Esophagus muscularis mucosa (tissue), 4 donors: ENCODE results near the gene SOX11. TPM values are rescaled to one million over a fixed set of nuclear protein-coding genes. Genes with fewer than 3 reads are reported as not detected.
A peak's percentile ranks its signal among the peaks of the same experiment; 100 is the strongest.

Experiments
- DNase-seq: peaks from one replicate; pipeline ENCODE4 v3.0.0-alpha.2; 2017; ENCODE audit errors: extremely low spot score
- H3K27ac ChIP-seq, 4 donors: fragments of 200-600 bp; sonication (generic); replicated peaks in 1 of 4; 1 replicate in 3 of 4; 2 replicates in 1 of 4; pipeline ENCODE4 v1.5.1; 2016 to 2019; ENCODE audit warnings: mild to moderate bottlenecking in 1 of 4
- H3K27me3 ChIP-seq, 4 donors: fragments of 200-600 bp; sonication (generic); one replicate each; pipeline versions ENCODE4 v1.5.1 to v1.6.0; 2016 to 2019
- H3K36me3 ChIP-seq, 4 donors: fragments of 200-600 bp; sonication (generic); one replicate each; pipeline ENCODE4 v1.5.1; 2016 to 2019
- H3K4me1 ChIP-seq, 4 donors: fragments of 200-600 bp; sonication (generic); one replicate each; pipeline ENCODE4 v1.5.1; 2016 to 2019
- H3K4me3 ChIP-seq, 4 donors: fragments of 200-600 bp; sonication (generic); 1 replicate in 2 of 4; 2 replicates in 2 of 4; pipeline ENCODE4 v1.5.1; 2016 to 2019; ENCODE audit warnings: mild to moderate bottlenecking in 4 of 4, moderate library complexity in 1 of 4
- H3K9me3 ChIP-seq, 4 donors: fragments of 200-600 bp; sonication (generic); 1 replicate in 3 of 4; 2 replicates in 1 of 4; pipeline ENCODE4 v1.5.1; 2016 to 2019
- CTCF ChIP-seq, 3 experiments: fragments of 200-600 bp in 2 of 3; fragments of 450-650 bp in 1 of 3; sonication (generic) in 2 of 3; IDR thresholded peaks; one replicate each; pipeline ENCODE4 v1.5.1; 2017 to 2019; ENCODE audit warnings: antibody characterized with exemption in 3 of 3, mild to moderate bottlenecking in 2 of 3, moderate library complexity in 1 of 3
- EP300 ChIP-seq: sonication (generic); formaldehyde crosslinking; IDR thresholded peaks from one replicate; pipeline ENCODE4 v1.6.1; 2017; ENCODE audit warnings: antibody characterized with exemption
- POLR2A ChIP-seq: fragments of 450-650 bp; IDR thresholded peaks from one replicate; pipeline ENCODE4 v1.6.1; 2017; ENCODE audit warnings: antibody characterized with exemption, moderate library complexity, mild to moderate bottlenecking, low read depth
- POLR2AphosphoS5 ChIP-seq, 2 donors: sonication (generic); formaldehyde crosslinking; IDR thresholded peaks; one replicate each; pipeline ENCODE4 v1.6.1; 2017; ENCODE audit warnings: antibody characterized with exemption in 2 of 2
- WGBS: methylation state at CpG from one replicate; pipeline ENCODE4 v1.1.5; 2018; 5-methylcytosine and 5-hydroxymethylcytosine counted together
- intact Hi-C: fragments of 100-400 bp; cut with DNase I; formaldehyde crosslinking; loops from one replicate; pipeline ENCODE4 v1.15.1; 2023
- total RNA-seq, 4 donors: library from RNA; depleted of rRNA; stranded (reverse); fragments of >200 nt; gene quantifications; one replicate each; pipeline versions ENCODE4 v1.1.0 to v1.2.1, GENCODE V29; 2016

The SOX11 gene
- total RNA-seq, 4 donors from 2014 or later = 0.29 to 0.97 (median 0.46) TPM

DNA sequence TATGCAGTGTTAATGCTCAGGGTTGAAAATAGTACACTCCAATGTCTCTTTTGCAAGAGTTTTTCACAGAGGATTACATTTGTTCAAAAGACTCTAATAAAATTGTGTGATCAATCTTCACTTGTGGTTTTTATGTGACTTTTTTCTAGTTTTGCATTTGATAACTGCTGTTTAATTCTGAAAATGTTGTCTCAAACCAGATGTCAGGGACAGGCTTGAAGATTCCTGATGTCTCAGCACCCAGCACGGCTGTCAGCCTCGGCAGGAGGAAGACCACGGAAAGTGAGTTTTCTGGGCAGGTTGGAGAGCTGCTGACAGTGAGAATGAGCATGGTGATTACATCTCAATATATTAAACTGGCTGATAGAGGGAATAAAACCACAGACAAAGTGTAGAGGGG lies 9.1 kb downstream of the SOX11 start:
- TF ChIP-seq POLR2AphosphoS5 (IDR thresholded peaks at IDR 0.05) = no peak
- TF ChIP-seq CTCF (IDR thresholded peaks at IDR 0.05) = no peak
- no peak for TF ChIP-seq EP300
- TF ChIP-seq POLR2A = no peak
- peak; percentile 14 for DNase-seq
- Histone ChIP-seq H3K27me3 (peaks cover 0 to 80% (median 17%) of the 10 kb centered on the region in 4 donors), H3K4me1 (peaks cover 10 to 14% (median 13%) of the 10 kb centered on the region in 4 donors), H3K27ac (no peak overlapping the region), H3K36me3 (no peaks in the 10 kb centered on the region), H3K4me3 (no peak overlapping the region), H3K9me3 (no peaks in the 10 kb centered on the region)
- WGBS = 74% methylated on average over 3 of the region's 3 CpGs
- intact Hi-C loops = no loop called here

DNA sequence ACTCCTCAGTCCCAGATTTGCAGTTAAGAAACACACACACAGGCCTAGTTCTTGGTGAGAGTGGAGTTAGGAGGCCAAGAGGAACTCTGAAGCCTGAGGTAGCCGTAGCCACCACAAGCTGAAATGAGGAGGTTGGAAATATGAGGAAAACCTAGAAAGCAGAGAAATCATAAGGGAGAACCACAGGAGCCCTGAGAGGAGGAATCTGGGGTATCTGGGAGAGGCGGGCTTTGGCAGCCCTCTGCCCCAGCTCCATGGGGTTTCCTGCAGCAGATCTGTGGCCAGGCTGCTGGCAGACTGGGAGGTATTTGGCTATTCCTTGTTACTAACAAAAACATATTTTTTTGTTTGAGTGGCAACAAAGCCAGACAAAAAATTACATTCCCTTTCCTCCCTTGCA lies 11.0 kb downstream of the SOX11 start:
- DNase-seq = peak; percentile 34
- TF ChIP-seq POLR2A (no peak), EP300 (no peak), POLR2AphosphoS5 (IDR thresholded peaks at IDR 0.05) (no peak), CTCF (IDR thresholded peaks at IDR 0.05) (no peak)

GRCh38 chr2:5705490-5705889 lies 13.3 kb downstream of the SOX11 start:
- TF ChIP-seq CTCF (IDR thresholded peaks at IDR 0.05) = no peak
- no peak for TF ChIP-seq EP300
- TF ChIP-seq POLR2AphosphoS5 (IDR thresholded peaks at IDR 0.05) = no peak
- no peak for TF ChIP-seq POLR2A
- H3K9me3 ChIP-seq = no peaks in the 10 kb centered on the region
- 93% methylated on average over 4 of the region's 4 CpGs for WGBS
- H3K4me3 ChIP-seq = no peak overlapping the region
- H3K27ac ChIP-seq = no peak overlapping the region
- H3K4me1 ChIP-seq = no peaks in the 10 kb centered on the region
- no peaks in the 10 kb centered on the region for H3K36me3 ChIP-seq
- peaks cover 0 to 56% (median 0%) of the 10 kb centered on the region in 4 donors for H3K27me3 ChIP-seq
- intact Hi-C loops = no loop called here
- DNase-seq = peak; percentile 75

More for the DNA sequence above, 11.0 kb downstream of the SOX11 start:
- H3K36me3 ChIP-seq = no peaks in the 10 kb centered on the region
- intact Hi-C loops = no loop called here
- H3K9me3 ChIP-seq = no peaks in the 10 kb centered on the region
- whole genome bisulfite sequencing = 94% methylated on average over 2 of the region's 2 CpGs
- H3K27ac ChIP-seq = no peak overlapping the region
- no peaks in the 10 kb centered on the region for H3K4me1 ChIP-seq
- peaks cover 0 to 67% (median 4%) of the 10 kb centered on the region in 4 donors for H3K27me3 ChIP-seq
- no peak overlapping the region for H3K4me3 ChIP-seq

DNA sequence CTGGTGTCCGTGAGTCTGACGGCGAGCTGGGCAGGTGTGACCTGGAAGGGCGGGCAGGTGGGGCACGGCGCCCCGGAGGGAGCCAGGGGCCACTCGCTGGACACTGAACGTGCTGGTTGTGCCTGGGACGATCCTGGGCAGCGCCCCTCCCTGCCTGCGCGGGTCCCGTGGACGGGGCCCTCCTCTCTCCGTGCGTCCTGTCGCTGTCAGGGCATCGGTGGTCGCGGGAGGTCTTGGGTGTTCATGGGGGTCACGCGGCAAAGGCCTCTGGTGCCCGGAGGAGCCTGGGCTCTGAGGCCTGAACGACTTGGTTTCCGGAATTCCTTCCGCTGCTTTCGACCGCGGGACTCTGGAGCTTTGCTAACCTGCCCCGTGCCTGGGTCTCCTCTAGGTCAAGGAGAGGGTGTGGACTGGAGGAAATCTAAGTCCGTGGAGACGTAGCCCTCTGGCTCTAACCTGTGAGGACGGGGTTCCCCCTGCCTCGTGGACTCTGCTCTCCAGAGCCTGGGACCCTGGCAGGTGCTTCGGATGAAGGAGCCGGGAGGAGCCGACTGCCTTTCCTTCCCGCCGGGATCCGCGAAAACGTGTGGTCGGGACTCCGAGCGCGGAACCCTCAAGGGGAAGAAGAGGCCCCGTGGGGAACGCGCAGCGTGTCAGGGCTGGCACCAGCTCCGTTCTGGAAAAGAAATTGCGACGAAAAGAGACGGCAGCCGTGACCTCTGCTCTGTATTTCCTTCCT lies 14.7 kb downstream of the SOX11 start:
- WGBS = 87% methylated on average over 38 of the region's 56 CpGs
- peak; percentile 89 for DNase-seq
- H3K27me3 ChIP-seq = peaks cover 0 to 49% (median 0%) of the 10 kb centered on the region in 4 donors
- H3K4me3 ChIP-seq = no peak overlapping the region
- intact Hi-C loops = no loop called here
- H3K4me1 ChIP-seq = no peaks in the 10 kb centered on the region
- TF ChIP-seq EP300 (no peak), POLR2A (no peak), POLR2AphosphoS5 (IDR thresholded peaks at IDR 0.05) (no peak), CTCF (IDR thresholded peaks at IDR 0.05) (no peak)
- no peaks in the 10 kb centered on the region for H3K36me3 ChIP-seq
- H3K27ac ChIP-seq = no peak overlapping the region
- no peaks in the 10 kb centered on the region for H3K9me3 ChIP-seq
